IMR-90 (cell line): ENCODE results near the gene SLC12A8. TPM values are rescaled to one million over a fixed set of nuclear protein-coding genes. Genes with fewer than 3 reads are reported as not detected.

Experiments
- ATAC-seq: fragments of 200-7000 bp; cut with Tn5 transposase; 2 replicates; pipeline ENCODE4 v1.9.1; 2020; ENCODE audit warnings: low read depth, mild to moderate bottlenecking, moderate library complexity
- BruUV-seq: library from RNA; stranded (reverse); fragments of 400-500 nt; replicated peaks from 2 replicates; lab custom pipeline; 2021; lab: Mats Ljungman, UMichigan
- CTCF ChIA-PET: fragments of 300-600 bp; formaldehyde crosslinking; extraction: SDS; loops from one replicate; lab custom pipeline; 2021; ENCODE audit warnings: antibody characterized with exemption; lab: Yijun Ruan, JAX
- POLR2A ChIA-PET: fragments of 300-600 bp; sonication (Branson Sonifier 250); formaldehyde crosslinking; loops from one replicate; lab custom pipeline; 2022; ENCODE audit warnings: antibody characterized with exemption; ENCODE audit not compliant: unreplicated experiment; lab: Charles Lee
- DNase-seq: peaks from one replicate; pipeline ENCODE4 v3.0.0; 2013
- H2AFZ ChIP-seq: replicated peaks from 2 replicates; pipeline ENCODE3; 2013; ENCODE audit warnings: low read length, mild to moderate bottlenecking; ENCODE audit not compliant: poor library complexity
- H2AK5ac ChIP-seq: 2 replicates; pipeline ENCODE4 v1.6.1; 2013; ENCODE audit warnings: low read depth, low read length, inconsistent platforms
- H2AK9ac ChIP-seq: replicated peaks from 2 replicates; pipeline ENCODE3; 2013; ENCODE audit warnings: mild to moderate bottlenecking, low read depth, low read length, moderate library complexity; ENCODE audit not compliant: poor library complexity
- H2BK120ac ChIP-seq: 2 replicates; pipeline ENCODE4 v1.6.1; 2013; ENCODE audit warnings: low read depth, low read length, inconsistent platforms
- H2BK15ac ChIP-seq: 3 replicates; pipeline ENCODE4 v1.6.1; 2013; ENCODE audit warnings: low read depth, low read length, inconsistent platforms
- H2BK20ac ChIP-seq: 2 replicates; pipeline ENCODE4 v1.6.1; 2013; ENCODE audit warnings: low read depth, mild to moderate bottlenecking, inconsistent platforms, low read length, moderate library complexity
- H2BK5ac ChIP-seq: 2 replicates; pipeline ENCODE4 v1.6.1; 2013; ENCODE audit warnings: mild to moderate bottlenecking, low read depth, low read length, inconsistent platforms; ENCODE audit not compliant: poor library complexity, severe bottlenecking
- H3K14ac ChIP-seq: replicated peaks from 2 replicates; pipeline ENCODE4 v1.6.1; 2013; ENCODE audit warnings: low read depth, low read length, inconsistent platforms
- H3K18ac ChIP-seq: 2 replicates; pipeline ENCODE4 v1.6.1; 2013; ENCODE audit warnings: low read depth, low read length, control low read depth
- H3K23ac ChIP-seq: 2 replicates; pipeline ENCODE4 v1.6.1; 2013; ENCODE audit warnings: low read depth, low read length, inconsistent platforms
- H3K27ac ChIP-seq: 2 replicates; pipeline ENCODE4 v1.5.1; 2013; ENCODE audit warnings: mild to moderate bottlenecking, control low read depth, low read length; ENCODE audit not compliant: insufficient read depth
- H3K27me3 ChIP-seq: 2 replicates; pipeline ENCODE4 v1.6.1; 2013; ENCODE audit warnings: low read length; ENCODE audit not compliant: control insufficient read depth, insufficient read depth
- H3K36me3 ChIP-seq: 2 replicates; pipeline ENCODE4 v1.6.1; 2013; ENCODE audit warnings: low read length, mixed read lengths; ENCODE audit not compliant: control insufficient read depth, insufficient read depth
- H3K4ac ChIP-seq: 2 replicates; pipeline ENCODE4 v1.6.1; 2013; ENCODE audit warnings: low read depth, low read length, inconsistent platforms
- H3K4me1 ChIP-seq: 2 replicates; pipeline ENCODE4 v1.6.1; 2013; ENCODE audit warnings: low read length, mixed read lengths; ENCODE audit not compliant: control insufficient read depth, insufficient read depth
- H3K4me2 ChIP-seq: 2 replicates; pipeline ENCODE4 v1.6.1; 2013; ENCODE audit warnings: low read depth, mild to moderate bottlenecking, control low read depth, low read length, moderate library complexity
- H3K4me3 ChIP-seq: 2 replicates; pipeline ENCODE4 v1.5.1; 2013; ENCODE audit warnings: low read depth, mild to moderate bottlenecking, control low read depth, low read length, moderate library complexity; ENCODE audit not compliant: insufficient read depth
- H3K56ac ChIP-seq: 2 replicates; pipeline ENCODE4 v1.6.1; 2013; ENCODE audit warnings: low read length, inconsistent platforms; ENCODE audit not compliant: insufficient read depth; ENCODE audit errors: extremely low read depth
- H3K79me1 ChIP-seq, 2 experiments: 2 replicates each; pipeline ENCODE4 v1.6.1; 2013; ENCODE audit warnings: low read length in 2 of 2, inconsistent platforms in 1 of 2, low read depth in 1 of 2
- H3K9ac ChIP-seq: 2 replicates; pipeline ENCODE4 v1.6.1; 2013; ENCODE audit warnings: low read depth, low read length, control low read depth
- H3K9me1 ChIP-seq: 2 replicates; pipeline ENCODE4 v1.6.1; 2013; ENCODE audit warnings: low read length, inconsistent platforms; ENCODE audit not compliant: insufficient read depth
- H3K9me3 ChIP-seq: 2 replicates; pipeline ENCODE4 v1.6.1; 2013; ENCODE audit warnings: low read length; ENCODE audit not compliant: control insufficient read depth, insufficient read depth
- H4K20me1 ChIP-seq: 2 replicates; pipeline ENCODE4 v1.6.1; 2013; ENCODE audit warnings: low read length, inconsistent platforms; ENCODE audit not compliant: insufficient read depth
- H4K5ac ChIP-seq: 2 replicates; pipeline ENCODE4 v1.6.1; 2013; ENCODE audit warnings: mild to moderate bottlenecking, low read depth, low read length, control low read depth
- H4K8ac ChIP-seq, 2 experiments: 2 replicates each; pipeline ENCODE4 v1.6.1; 2013; ENCODE audit warnings: low read depth in 2 of 2, low read length in 2 of 2, control low read depth in 1 of 2, inconsistent platforms in 1 of 2
- H4K91ac ChIP-seq: 2 replicates; pipeline ENCODE4 v1.6.1; 2013; ENCODE audit warnings: low read depth, low read length, inconsistent platforms; ENCODE audit not compliant: insufficient read depth
- BHLHE40 ChIP-seq: fragments of 150-350 bp; IDR thresholded peaks from 2 replicates; pipeline ENCODE4 v1.6.1; 2016; ENCODE audit warnings: mild to moderate bottlenecking, low read depth, low read length
- CEBPB ChIP-seq: IDR thresholded peaks from 2 replicates; pipeline ENCODE4 v1.6.1; 2012; ENCODE audit warnings: low read depth, low read length, improper control_type of control experiment
- CHD1 ChIP-seq: IDR thresholded peaks from 2 replicates; pipeline ENCODE4 v1.6.1; 2012; ENCODE audit warnings: low read depth, low read length, improper control_type of control experiment
- CTCF ChIP-seq: conservative IDR thresholded peaks from 2 replicates; pipeline ENCODE4 v1.5.1; 2012; ENCODE audit warnings: mild to moderate bottlenecking, low read depth, low read length, improper control_type of control experiment
- ELK1 ChIP-seq: fragments of 150-350 bp; IDR thresholded peaks from 2 replicates; pipeline ENCODE4 v1.6.1; 2016; ENCODE audit warnings: low read depth, mild to moderate bottlenecking, low read length, moderate library complexity, borderline replicate concordance
- FOS ChIP-seq: fragments of 150-350 bp; IDR thresholded peaks from 2 replicates; pipeline ENCODE4 v1.6.1; 2016; ENCODE audit warnings: low read depth, low read length
- MAFK ChIP-seq: IDR thresholded peaks from 2 replicates; pipeline ENCODE4 v1.6.1; 2012; ENCODE audit warnings: low read depth, low read length, improper control_type of control experiment
- MAZ ChIP-seq: IDR thresholded peaks from 2 replicates; pipeline ENCODE4 v1.6.1; 2012; ENCODE audit warnings: low read depth, mild to moderate bottlenecking, low read length, improper control_type of control experiment, moderate library complexity, borderline replicate concordance
- MXI1 ChIP-seq: IDR thresholded peaks from 2 replicates; pipeline ENCODE4 v1.6.1; 2012; ENCODE audit warnings: low read depth, mild to moderate bottlenecking, low read length, moderate library complexity, borderline replicate concordance
- NFE2L2 ChIP-seq: fragments of 150-350 bp; IDR thresholded peaks from 2 replicates; pipeline ENCODE4 v1.6.1; 2016; ENCODE audit warnings: low read depth, mild to moderate bottlenecking, low read length
- POLR2A ChIP-seq: IDR thresholded peaks from 2 replicates; pipeline ENCODE4 v1.6.1; 2012; ENCODE audit warnings: mild to moderate bottlenecking, low read depth, low read length
- RAD21 ChIP-seq: IDR thresholded peaks from 2 replicates; pipeline ENCODE4 v1.6.1; 2012; ENCODE audit warnings: low read length, improper control_type of control experiment
- RCOR1 ChIP-seq: IDR thresholded peaks from 2 replicates; pipeline ENCODE4 v1.6.1; 2012; ENCODE audit warnings: mild to moderate bottlenecking, low read length, improper control_type of control experiment; ENCODE audit not compliant: insufficient replicate concordance
- RFX5 ChIP-seq: IDR thresholded peaks from 2 replicates; pipeline ENCODE4 v1.8.0; 2012; ENCODE audit warnings: low read depth, mild to moderate bottlenecking, low read length, moderate library complexity
- SMC3 ChIP-seq: fragments of 150-350 bp; IDR thresholded peaks from 2 replicates; pipeline ENCODE4 v1.6.1; 2016; ENCODE audit warnings: low read depth, mild to moderate bottlenecking, antibody characterized with exemption, low read length, moderate library complexity
- USF2 ChIP-seq: fragments of 150-350 bp; IDR thresholded peaks from 2 replicates; pipeline ENCODE4 v1.6.1; 2017; ENCODE audit warnings: mild to moderate bottlenecking, antibody characterized with exemption, low read length, low read depth
- whole genome bisulfite sequencing, 2 experiments: methylation state at CpG; one replicate each; pipeline versions ENCODE4 v1.1.5 to v1.1.7; 2013; ENCODE audit warnings: missing lambda C conversion rate in 2 of 2; ENCODE audit not compliant: insufficient read length in 1 of 2; ENCODE audit errors: extremely low coverage in 2 of 2; 5-methylcytosine and 5-hydroxymethylcytosine counted together
- dilution Hi-C: fragments of 300-500 bp; cut with HindIII; formaldehyde crosslinking; loops from one replicate; pipeline ENCODE4 v1.14.3; 2018; ENCODE audit warnings: low sequenced_read_pairs; ENCODE audit not compliant: unreplicated experiment
- in situ Hi-C: fragments of 300-500 bp; cut with MboI; formaldehyde crosslinking; loops from 3 replicates; pipeline ENCODE4 v1.14.3; 2019; ENCODE audit warnings: low sequenced_read_pairs, inconsistent platforms, mixed read lengths
- intact Hi-C: fragments of 100-400 bp; cut with micrococcal nuclease; formaldehyde crosslinking; loops from 2 replicates; pipeline ENCODE4 v1.10.0; 2022
- polyA plus RNA-seq, 3 experiments: library from polyadenylated mRNA; depleted of rRNA; stranded (reverse); fragments of >200 nt; gene quantifications; 2 replicates each; pipeline ENCODE4 v1.2.3, GENCODE V29; 2012; ENCODE audit warnings: low replicate concordance in 1 of 3
- total RNA-seq: library from RNA; depleted of rRNA; stranded (reverse); fragments of >200 nt; gene quantifications from 2 replicates; pipeline ENCODE4 v1.2.3, GENCODE V29; 2012

SLC12A8 gene
- total and polyA plus RNA-seq, 2 of the 4 experiments (the other 2 are of a cell fraction) = 2.2 to 4.3 TPM

GRCh38 chr3:125139386-125139785 is 73.2 kb downstream of the SLC12A8 start:
- H2BK20ac ChIP-seq = peak overlapping the region; percentile 97
- H4K8ac ChIP-seq = peak overlapping the region in 1 of 2 experiments; percentile 46; a peak in 2 of 4 replicates
- peak overlapping the region; percentile 95 for H2BK5ac ChIP-seq
- H2AFZ ChIP-seq = no peak overlapping the region
- H3K9me3 ChIP-seq = no peaks in the 10 kb centered on the region; the same call in 1 of the 2 replicates
- ChIA-PET POLR2A (no interaction called here), CTCF (interaction anchor here (0.7 kb wide), 1 partner anchor 29 kb away, joined by 3 read pairs; no protein-coding TSS in a partner anchor)
- peak overlapping the region; percentile 74; the same call in 1 of the 3 replicates for H2BK15ac ChIP-seq
- H3K9me1 ChIP-seq = peaks cover 29% of the 10 kb centered on the region
- DNase-seq (no peak), ATAC-seq (no peak)
- H3K4me2 ChIP-seq = no peak overlapping the region
- no peak overlapping the region for H3K9ac ChIP-seq
- H3K4me1 ChIP-seq = peaks cover 29% of the 10 kb centered on the region
- peak overlapping the region; percentile 11; the same call in 1 of the 2 replicates for H3K18ac ChIP-seq
- H3K4ac ChIP-seq = peak overlapping the region; percentile 93
- no peak overlapping the region for H2AK9ac ChIP-seq
- H4K91ac ChIP-seq = peak overlapping the region; percentile 96
- H3K14ac ChIP-seq = peak overlapping the region; percentile 43; the same call in 1 of the 2 replicates
- H3K4me3 ChIP-seq = no peak overlapping the region
- BruUV-seq = no TSS peak
- WGBS, 2 experiments = 93% methylated on average over 3 of the region's 4 CpGs; no CpG with 5 or more reads in 1 of the 2 experiments
- no peaks in the 10 kb centered on the region for H3K36me3 ChIP-seq
- H2AK5ac ChIP-seq = peak overlapping the region; percentile 93
- no peak for TF ChIP-seq ELK1
- no peak for TF ChIP-seq FOS
- no peak for TF ChIP-seq NFE2L2
- no peak for TF ChIP-seq RCOR1
- no peak for TF ChIP-seq CEBPB
- TF ChIP-seq MAZ = no peak
- no peak for TF ChIP-seq MXI1
- TF ChIP-seq CTCF = no peak
- TF ChIP-seq RFX5 = no peak
- TF ChIP-seq POLR2A = no peak
- no peak for TF ChIP-seq MAFK
- no peak for TF ChIP-seq SMC3
- TF ChIP-seq USF2 = no peak
- TF ChIP-seq BHLHE40 = no peak
- no peak for TF ChIP-seq RAD21
- TF ChIP-seq CHD1 = no peak
- dilution Hi-C loops = no loop called here
- H3K79me1 ChIP-seq = peaks cover 0 to 2% of the 10 kb centered on the region in 2 experiments; a peak in 1 of 4 replicates
- no peak overlapping the region for H3K56ac ChIP-seq
- peak overlapping the region; percentile 95 for H2BK120ac ChIP-seq
- H3K27ac ChIP-seq = no peak overlapping the region
- H4K5ac ChIP-seq = peak overlapping the region; percentile 7; the same call in 1 of the 2 replicates
- intact Hi-C loops = no loop called here
- no peaks in the 10 kb centered on the region for H3K27me3 ChIP-seq
- in situ Hi-C loops = no loop called here
- H3K23ac ChIP-seq = no peak overlapping the region
- no peaks in the 10 kb centered on the region for H4K20me1 ChIP-seq
